Lung (tissue), 12 donors: Measurements from ENCODE around the gene CCL7. TPM values are rescaled to one million over a fixed set of nuclear protein-coding genes. Genes with fewer than 3 reads are reported as not detected.
A peak's percentile ranks its signal among the peaks of the same experiment; 100 is the strongest.

ENCODE experiments used
- ATAC-seq: fragments of 200-7000 bp; cut with Tn5 transposase; one replicate; pipeline ENCODE4 v1.9.1; 2020; ENCODE audit warnings: moderate number of reproducible peaks; ENCODE audit not compliant: insufficient read depth, low FRiP score
- DNase-seq, 3 donors: peaks; one replicate each; pipeline ENCODE4 v3.0.0-alpha.2; 2013 to 2017
- H3K27ac ChIP-seq, 2 donors: one replicate each; pipeline ENCODE4 v1.5.1; 2013; ENCODE audit warnings: mild to moderate bottlenecking in 2 of 2, moderate library complexity in 2 of 2, control low read depth in 1 of 2, inconsistent platforms in 1 of 2, low read depth in 1 of 2, low read length in 1 of 2
- H3K27me3 ChIP-seq, 3 donors: one replicate each; pipeline ENCODE4 v1.5.1; 2013; ENCODE audit warnings: low read length in 2 of 3; ENCODE audit not compliant: control insufficient read depth in 3 of 3, insufficient read depth in 3 of 3
- H3K36me3 ChIP-seq, 4 donors: one replicate each; pipeline ENCODE4 v1.5.1; 2013; ENCODE audit warnings: low read length in 4 of 4, mild to moderate bottlenecking in 1 of 4, moderate library complexity in 1 of 4; ENCODE audit not compliant: control insufficient read depth in 4 of 4, insufficient read depth in 4 of 4
- H3K4me1 ChIP-seq, 5 donors: one replicate each; pipeline ENCODE4 v1.5.1; 2013; ENCODE audit warnings: low read length in 5 of 5, mild to moderate bottlenecking in 2 of 5, moderate library complexity in 1 of 5; ENCODE audit not compliant: control insufficient read depth in 5 of 5, insufficient read depth in 5 of 5
- H3K4me3 ChIP-seq: one replicate; pipeline ENCODE4 v1.5.1; 2013; ENCODE audit warnings: mild to moderate bottlenecking, control low read depth, moderate library complexity
- H3K9ac ChIP-seq, 2 donors: one replicate each; pipeline ENCODE4 v1.5.1; 2013; ENCODE audit warnings: low read length in 2 of 2, control low read depth in 1 of 2; ENCODE audit not compliant: insufficient read depth in 1 of 2
- H3K9me3 ChIP-seq, 4 donors: one replicate each; pipeline ENCODE4 v1.5.1; 2013; ENCODE audit warnings: low read length in 3 of 4, mild to moderate bottlenecking in 1 of 4, moderate library complexity in 1 of 4; ENCODE audit not compliant: control insufficient read depth in 4 of 4, insufficient read depth in 3 of 4
- WGBS, 2 donors: extraction: QIAGEN DNeasy Blood & Tissue Kit; methylation state at CpG; one replicate each; pipeline ENCODE4 v1.1.7; 2013; 5-methylcytosine and 5-hydroxymethylcytosine counted together
- polyA plus RNA-seq, 2 donors: library from polyadenylated mRNA; stranded (reverse); fragments of 200-250 nt; gene quantifications; one replicate each; pipeline ENCODE4 v1.2.1, GENCODE V29; 2013
- total RNA-seq, 2 donors: library from RNA; depleted of rRNA in 1 of 2; stranded (reverse); fragments of >200 nt in 1 of 2; gene quantifications; one replicate each; pipeline ENCODE4 v1.2.1, GENCODE V29; 2014 to 2021
- TF ChIP-seq, protein P1 (sequence below): IDR thresholded peaks from 2 replicates; pipeline ENCODE4 v1.5.1; 2012; ENCODE audit warnings: mild to moderate bottlenecking; ENCODE audit errors: control extremely low read depth, extremely low read depth
- donor health status: control.
- donor health status: control.
- donor health status: Bipolar disorder and iron deficiency.
- donor health status: healthy.
- donor health status: DM: yes; HTN: yes; CAD: no.

CCL7 gene
- total and polyA plus RNA-seq, 4 donors: 1.0 to 44.9 (median 1.0) TPM; not detected in 1

DNA sequence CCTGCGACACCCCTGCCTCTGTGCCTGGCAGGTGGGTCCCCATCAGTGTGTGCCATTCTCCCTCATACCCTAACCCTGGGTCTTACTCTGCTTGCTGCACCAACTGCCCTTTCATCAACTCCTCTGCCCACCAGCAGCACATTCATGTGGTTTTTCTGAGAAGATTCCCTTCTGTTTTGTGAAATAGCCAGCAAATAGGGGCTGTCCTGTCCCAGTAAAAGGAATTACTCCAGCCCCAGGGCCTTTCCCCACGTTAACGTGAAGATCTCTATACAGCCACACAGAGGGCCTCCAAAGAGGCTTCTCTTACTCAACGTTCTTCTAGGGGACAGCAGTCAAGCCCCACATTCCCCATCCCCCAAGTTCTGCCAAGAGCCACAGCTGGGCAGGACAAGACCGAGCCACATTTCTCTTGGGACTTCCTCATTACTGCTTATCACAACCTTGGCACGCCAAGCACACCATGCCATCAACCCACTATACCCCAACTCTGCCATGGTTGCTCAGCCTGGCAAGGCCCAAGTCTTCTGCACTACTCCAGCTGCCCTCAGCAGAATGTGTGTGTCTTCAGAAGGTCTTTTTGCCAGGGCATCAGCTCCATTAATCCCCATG is 33.6 kb upstream of the CCL7 start:
- TF ChIP-seq, protein P1, sequence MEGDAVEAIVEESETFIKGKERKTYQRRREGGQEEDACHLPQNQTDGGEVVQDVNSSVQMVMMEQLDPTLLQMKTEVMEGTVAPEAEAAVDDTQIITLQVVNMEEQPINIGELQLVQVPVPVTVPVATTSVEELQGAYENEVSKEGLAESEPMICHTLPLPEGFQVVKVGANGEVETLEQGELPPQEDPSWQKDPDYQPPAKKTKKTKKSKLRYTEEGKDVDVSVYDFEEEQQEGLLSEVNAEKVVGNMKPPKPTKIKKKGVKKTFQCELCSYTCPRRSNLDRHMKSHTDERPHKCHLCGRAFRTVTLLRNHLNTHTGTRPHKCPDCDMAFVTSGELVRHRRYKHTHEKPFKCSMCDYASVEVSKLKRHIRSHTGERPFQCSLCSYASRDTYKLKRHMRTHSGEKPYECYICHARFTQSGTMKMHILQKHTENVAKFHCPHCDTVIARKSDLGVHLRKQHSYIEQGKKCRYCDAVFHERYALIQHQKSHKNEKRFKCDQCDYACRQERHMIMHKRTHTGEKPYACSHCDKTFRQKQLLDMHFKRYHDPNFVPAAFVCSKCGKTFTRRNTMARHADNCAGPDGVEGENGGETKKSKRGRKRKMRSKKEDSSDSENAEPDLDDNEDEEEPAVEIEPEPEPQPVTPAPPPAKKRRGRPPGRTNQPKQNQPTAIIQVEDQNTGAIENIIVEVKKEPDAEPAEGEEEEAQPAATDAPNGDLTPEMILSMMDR: no peak
- WGBS, 2 donors: 38 to 68% methylated on average over 6 of the region's 6 CpGs
- peak overlapping the region in 1 of 2 donors; percentile 4 for H3K27ac ChIP-seq

DNA sequence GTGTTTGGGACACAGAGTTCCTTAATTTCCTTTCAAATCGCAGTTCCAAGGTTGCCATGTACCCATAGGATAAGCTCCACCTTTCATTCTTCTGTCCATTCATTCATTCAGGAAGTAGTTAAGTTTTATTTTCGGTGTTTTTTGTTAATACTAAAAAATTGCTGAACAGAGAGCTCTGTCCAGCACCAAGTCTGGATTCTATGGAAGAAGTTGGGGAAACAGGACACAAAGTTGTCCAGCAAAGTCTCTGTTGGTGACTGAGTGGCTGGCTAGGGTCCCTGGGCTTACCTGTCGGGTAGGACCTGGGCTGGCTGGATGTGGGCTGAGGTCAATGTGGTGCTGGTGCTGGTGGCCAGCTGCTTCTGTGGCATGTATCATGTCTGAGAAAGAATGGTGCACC is 32.6 kb upstream of the CCL7 start:
- no peak overlapping the region for H3K27ac ChIP-seq
- WGBS, 2 donors: 71 to 88% methylated on average over 3 of the region's 3 CpGs

More for the DNA sequence above, 33.6 kb upstream of the CCL7 start:
- no peak for DNase-seq
- Histone ChIP-seq H3K27me3 (no peaks in the 10 kb centered on the region), H3K4me3 (no peak overlapping the region), H3K9ac (no peak overlapping the region), H3K4me1 (peaks cover 7 to 36% (median 20%) of the 10 kb centered on the region in 5 donors), H3K9me3 (no peaks in the 10 kb centered on the region), H3K36me3 (no peaks in the 10 kb centered on the region)
- no peak for ATAC-seq

DNA sequence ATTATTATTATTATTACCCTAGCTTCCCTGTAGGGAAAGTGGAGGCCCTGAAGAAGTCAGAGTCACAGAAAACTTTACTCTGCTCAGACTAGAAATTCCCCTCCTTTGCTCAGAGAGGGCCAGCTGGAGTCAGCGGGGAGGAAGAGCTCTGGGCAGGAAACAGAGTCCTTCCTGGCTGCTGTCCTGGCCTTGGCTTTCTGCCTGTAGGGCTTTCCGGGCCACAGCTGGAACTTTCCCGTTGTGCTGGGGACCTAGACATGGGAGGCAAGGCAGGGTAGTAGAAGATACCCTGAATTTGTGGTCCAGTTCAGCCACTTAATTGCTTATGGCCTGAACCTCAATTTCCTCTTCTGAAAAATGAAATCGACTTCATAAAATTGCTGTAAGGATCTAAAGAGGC is 29.0 kb upstream of the CCL7 start:
- peaks cover 7 to 38% (median 21%) of the 10 kb centered on the region in 5 donors for H3K4me1 ChIP-seq
- H3K27ac ChIP-seq: peak overlapping the region; percentile 33 to 59
- ATAC-seq (no peak), DNase-seq (peak; percentile 81 to 89 (median 86))
- H3K4me3 ChIP-seq: no peak overlapping the region
- no peak overlapping the region for H3K9ac ChIP-seq
- TF ChIP-seq, protein P1: no peak
- no peaks in the 10 kb centered on the region for H3K9me3 ChIP-seq
- WGBS, 2 donors: 2 to 19% methylated on average over 4 of the region's 4 CpGs
- no peaks in the 10 kb centered on the region for H3K36me3 ChIP-seq
- no peaks in the 10 kb centered on the region for H3K27me3 ChIP-seq

More for the DNA sequence above, 32.6 kb upstream of the CCL7 start:
- TF ChIP-seq, protein P1: no peak
- Histone ChIP-seq H3K9ac (no peak overlapping the region), H3K9me3 (no peaks in the 10 kb centered on the region), H3K36me3 (no peaks in the 10 kb centered on the region), H3K27me3 (no peaks in the 10 kb centered on the region), H3K4me1 (peaks cover 7 to 47% (median 28%) of the 10 kb centered on the region in 5 donors), H3K4me3 (no peak overlapping the region)
- DNase-seq: no peak
- no peak for ATAC-seq
